ENCODE data around the gene WFDC1. TPM values are rescaled to one million over a fixed set of nuclear protein-coding genes. Genes with fewer than 3 reads are reported as not detected.
A peak's percentile ranks its signal among the peaks of the same experiment; 100 is the strongest.

The WFDC1 gene
- total RNA-seq, 1 donor from 2014 or later, result not detected

- no peak for TF ChIP-seq CTCF (conservative IDR thresholded peaks at IDR 0.05; ENCODE audit: low read depth, low read length)
- H3K4me3 ChIP-seq (ENCODE audit: low read depth, low read length), result no peak overlapping the region
- DNase-seq (ENCODE audit: low read depth), result no peak
These were observed 32.6 kb upstream of the WFDC1 start for GRCh38 chr16:84262031-84262430.

DNA sequence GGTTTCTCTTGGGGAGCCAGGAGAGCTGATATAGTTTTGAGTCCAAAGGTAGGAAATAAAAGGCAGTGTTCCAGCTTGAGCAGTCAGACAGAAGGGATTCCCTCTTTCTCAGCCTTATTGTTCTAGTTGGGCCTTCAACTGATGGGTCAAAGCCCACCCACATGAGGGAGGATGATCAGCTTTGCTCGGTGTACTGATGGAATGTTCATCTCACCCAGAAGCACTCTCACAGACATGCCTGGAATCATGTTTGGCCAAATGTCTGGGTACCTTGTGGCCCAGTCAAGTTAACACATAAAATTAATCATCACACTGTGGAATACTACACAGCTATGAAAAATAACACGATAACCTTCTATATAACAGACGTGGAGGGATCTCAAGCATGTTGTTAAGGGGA lies 31.7 kb upstream of the WFDC1 start:
- no peak for DNase-seq (ENCODE audit: low read depth)
- no peak overlapping the region for H3K4me3 ChIP-seq (ENCODE audit: low read depth, low read length)
- TF ChIP-seq CTCF (conservative IDR thresholded peaks at IDR 0.05; ENCODE audit: low read depth, low read length), result no peak

DNA sequence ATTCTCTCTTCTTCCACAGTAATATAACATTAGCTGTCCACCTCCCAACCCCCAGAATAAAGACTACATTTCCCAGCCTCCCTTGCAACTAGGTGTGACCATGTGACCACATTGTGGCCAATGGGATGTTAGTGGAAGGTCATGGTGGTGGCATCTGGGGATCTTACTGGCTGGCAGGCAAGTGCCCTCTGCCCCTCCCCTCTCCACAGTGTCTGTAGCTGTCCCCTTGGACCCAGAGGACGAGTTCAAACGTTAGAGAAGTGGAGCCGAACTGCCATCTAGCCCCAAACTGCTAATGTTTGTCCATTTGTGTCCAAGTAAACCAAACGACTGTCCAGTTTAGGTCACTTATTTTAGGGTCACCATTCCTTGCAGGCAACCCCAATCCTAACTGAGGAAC lies 28.2 kb upstream of the WFDC1 start:
- H3K4me3 ChIP-seq (ENCODE audit: low read depth, low read length), result no peak overlapping the region
- TF ChIP-seq CTCF (conservative IDR thresholded peaks at IDR 0.05; ENCODE audit: low read depth, low read length), result no peak
- no peak for DNase-seq (ENCODE audit: low read depth)

- no peak for DNase-seq (ENCODE audit: low read depth)
- no peak overlapping the region for H3K4me3 ChIP-seq (ENCODE audit: low read depth, low read length)
- TF ChIP-seq CTCF (conservative IDR thresholded peaks at IDR 0.05; ENCODE audit: low read depth, low read length), result no peak
These were observed 27.3 kb upstream of the WFDC1 start for GRCh38 chr16:84267380-84267779.

- no peak overlapping the region for H3K4me3 ChIP-seq (ENCODE audit: low read depth, low read length)
- DNase-seq (ENCODE audit: low read depth), result peak; percentile 42
- no peak for TF ChIP-seq CTCF (conservative IDR thresholded peaks at IDR 0.05; ENCODE audit: low read depth, low read length)
These were observed 26.2 kb upstream of the WFDC1 start for GRCh38 chr16:84268291-84269040.

GRCh38 chr16:84270071-84270470 lies 24.6 kb upstream of the WFDC1 start:
- DNase-seq (ENCODE audit: low read depth), result no peak
- TF ChIP-seq CTCF (conservative IDR thresholded peaks at IDR 0.05; ENCODE audit: low read depth, low read length), result no peak

DNA sequence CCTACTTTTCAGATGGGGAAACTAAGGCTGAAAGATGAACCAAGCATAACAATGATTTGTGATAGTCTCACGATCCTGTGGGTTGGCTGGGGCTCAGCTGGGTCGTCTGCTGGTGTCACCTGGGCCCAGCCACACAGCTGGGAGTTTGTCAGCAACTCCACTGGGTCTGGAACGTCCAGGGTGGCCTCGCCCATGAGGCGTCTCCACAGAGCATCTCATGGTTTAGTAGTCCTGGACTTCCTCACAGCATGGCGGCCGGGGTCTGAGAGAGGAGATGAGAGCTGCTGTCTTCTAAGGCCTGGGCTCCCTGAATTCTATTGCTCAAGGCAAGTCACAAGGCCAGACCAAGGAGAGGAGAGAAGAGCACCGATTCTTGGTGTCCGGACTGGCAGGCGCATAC lies 24.1 kb upstream of the WFDC1 start:
- TF ChIP-seq CTCF (conservative IDR thresholded peaks at IDR 0.05; ENCODE audit: low read depth, low read length), result no peak
- no peak overlapping the region for H3K4me3 ChIP-seq (ENCODE audit: low read depth, low read length)
- no peak for DNase-seq (ENCODE audit: low read depth)

More at GRCh38 chr16:84270071-84270470, 24.6 kb upstream of the WFDC1 start:
- no peak overlapping the region for H3K4me3 ChIP-seq (ENCODE audit: low read depth, low read length)
